K562 (cell line): ENCODE measurements around the gene STK25.

Experiments used
- MEF2D ChIP-seq: conservative IDR thresholded peaks from 2 replicates; pipeline ENCODE4 v1.6.1; 2016; ENCODE audit warnings: low read depth, missing genetic modification characterization, missing compliant biosample characterization
- TEAD4 ChIP-seq, 2 experiments: sonication (generic) in 1 of 2; formaldehyde crosslinking in 1 of 2; IDR thresholded peaks; 2 replicates each; pipeline versions ENCODE4 v1.6.1 to v1.8.0; 2012 to 2022; ENCODE audit warnings: borderline replicate concordance in 1 of 2, inconsistent platforms in 1 of 2, low read length in 1 of 2, mild to moderate bottlenecking in 1 of 2, missing genetic modification reagents in 1 of 2
- ZNF224 ChIP-seq: sonication (generic); formaldehyde crosslinking; IDR thresholded peaks from 2 replicates; pipeline ENCODE4 v1.8.0; 2022; ENCODE audit warnings: mild to moderate bottlenecking, missing genetic modification reagents

- TF ChIP-seq ZNF224 (CRISPR knock-in tag), result no peak
- TF ChIP-seq MEF2D (tag), result no peak
- TF ChIP-seq TEAD4 (IDR thresholded peaks at IDR 0.05; ENCODE audit: low read length), result no peak
- no peak for TF ChIP-seq TEAD4 (CRISPR knock-in tag; IDR thresholded peaks at IDR 0.05; ENCODE audit: borderline replicate concordance)
Measured at GRCh38 chr2:241500431-241500975, 7.9 kb downstream of the STK25 start.
